Measurements from ENCODE around the gene GPR45.

The GPR45 gene

DNA sequence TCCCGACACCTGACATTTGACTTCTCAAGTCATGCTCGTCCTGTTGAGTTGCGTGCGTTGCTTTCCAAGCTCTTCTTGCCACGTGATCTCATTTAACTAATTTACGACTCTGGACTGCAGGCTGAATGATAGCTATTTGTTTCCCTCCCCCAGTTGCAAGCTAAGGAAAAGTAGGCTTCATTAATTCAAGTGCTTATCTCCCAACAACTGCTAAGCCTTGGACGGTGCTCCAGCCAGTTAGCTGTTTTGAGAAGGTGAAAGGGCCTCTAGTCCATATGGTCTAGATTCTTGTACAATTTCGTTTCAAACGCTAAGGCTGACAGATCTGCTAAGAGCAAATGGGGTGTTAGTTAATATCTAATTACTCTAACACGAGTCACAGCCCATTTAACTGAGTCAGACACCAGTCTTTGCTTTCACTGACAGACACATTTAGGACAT is 21.1 kb downstream of the GPR45 start:
- H3K27ac Mint-ChIP-seq, result peak overlapping the region; percentile 16 to 55 (median 53)
- peaks cover 22% of the 10 kb centered on the region for H3K4me1 Mint-ChIP-seq
- H3K36me3 Mint-ChIP-seq (ENCODE audit: low read depth), result peaks cover 35% of the 10 kb centered on the region
- no peak overlapping the region for H3K4me3 Mint-ChIP-seq
- H3K27me3 Mint-ChIP-seq (ENCODE audit: low read depth), result peaks cover 9% of the 10 kb centered on the region
- no peaks in the 10 kb centered on the region for H3K9me3 Mint-ChIP-seq
- TF ChIP-seq, protein P1, sequence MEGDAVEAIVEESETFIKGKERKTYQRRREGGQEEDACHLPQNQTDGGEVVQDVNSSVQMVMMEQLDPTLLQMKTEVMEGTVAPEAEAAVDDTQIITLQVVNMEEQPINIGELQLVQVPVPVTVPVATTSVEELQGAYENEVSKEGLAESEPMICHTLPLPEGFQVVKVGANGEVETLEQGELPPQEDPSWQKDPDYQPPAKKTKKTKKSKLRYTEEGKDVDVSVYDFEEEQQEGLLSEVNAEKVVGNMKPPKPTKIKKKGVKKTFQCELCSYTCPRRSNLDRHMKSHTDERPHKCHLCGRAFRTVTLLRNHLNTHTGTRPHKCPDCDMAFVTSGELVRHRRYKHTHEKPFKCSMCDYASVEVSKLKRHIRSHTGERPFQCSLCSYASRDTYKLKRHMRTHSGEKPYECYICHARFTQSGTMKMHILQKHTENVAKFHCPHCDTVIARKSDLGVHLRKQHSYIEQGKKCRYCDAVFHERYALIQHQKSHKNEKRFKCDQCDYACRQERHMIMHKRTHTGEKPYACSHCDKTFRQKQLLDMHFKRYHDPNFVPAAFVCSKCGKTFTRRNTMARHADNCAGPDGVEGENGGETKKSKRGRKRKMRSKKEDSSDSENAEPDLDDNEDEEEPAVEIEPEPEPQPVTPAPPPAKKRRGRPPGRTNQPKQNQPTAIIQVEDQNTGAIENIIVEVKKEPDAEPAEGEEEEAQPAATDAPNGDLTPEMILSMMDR (IDR thresholded peaks at IDR 0.05; ENCODE audit: unreplicated experiment in 3 of 3), result no peak

DNA sequence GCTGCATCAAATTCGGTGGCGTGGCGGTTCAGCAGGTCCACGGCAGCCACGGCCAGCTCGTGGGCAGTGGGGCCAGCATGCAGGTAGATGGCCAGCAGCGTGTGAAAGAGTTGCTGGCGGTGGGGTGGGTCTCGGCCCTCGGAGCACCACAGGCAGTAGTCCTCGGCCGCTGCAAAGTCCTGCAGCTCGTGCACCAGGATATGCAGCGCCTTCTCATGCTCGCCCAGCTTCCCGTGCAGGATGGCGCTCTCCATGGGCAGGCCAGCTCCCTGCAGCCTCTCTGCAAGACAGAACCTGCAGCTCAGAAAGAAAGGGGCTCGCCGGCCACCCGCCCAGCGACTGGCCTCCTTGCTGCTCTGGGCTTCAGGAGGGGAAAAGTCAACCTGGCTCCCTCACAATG is 27.9 kb downstream of the GPR45 start:
- Mint-ChIP-seq H3K27ac (no peak overlapping the region), H3K36me3 (ENCODE audit: low read depth) (peaks cover 51% of the 10 kb centered on the region), H3K9me3 (no peaks in the 10 kb centered on the region), H3K4me3 (no peak overlapping the region), H3K27me3 (ENCODE audit: low read depth) (no peaks in the 10 kb centered on the region), H3K4me1 (peaks cover 12% of the 10 kb centered on the region)
- TF ChIP-seq, protein P1 (IDR thresholded peaks at IDR 0.05; ENCODE audit: unreplicated experiment in 3 of 3), result no peak

DNA sequence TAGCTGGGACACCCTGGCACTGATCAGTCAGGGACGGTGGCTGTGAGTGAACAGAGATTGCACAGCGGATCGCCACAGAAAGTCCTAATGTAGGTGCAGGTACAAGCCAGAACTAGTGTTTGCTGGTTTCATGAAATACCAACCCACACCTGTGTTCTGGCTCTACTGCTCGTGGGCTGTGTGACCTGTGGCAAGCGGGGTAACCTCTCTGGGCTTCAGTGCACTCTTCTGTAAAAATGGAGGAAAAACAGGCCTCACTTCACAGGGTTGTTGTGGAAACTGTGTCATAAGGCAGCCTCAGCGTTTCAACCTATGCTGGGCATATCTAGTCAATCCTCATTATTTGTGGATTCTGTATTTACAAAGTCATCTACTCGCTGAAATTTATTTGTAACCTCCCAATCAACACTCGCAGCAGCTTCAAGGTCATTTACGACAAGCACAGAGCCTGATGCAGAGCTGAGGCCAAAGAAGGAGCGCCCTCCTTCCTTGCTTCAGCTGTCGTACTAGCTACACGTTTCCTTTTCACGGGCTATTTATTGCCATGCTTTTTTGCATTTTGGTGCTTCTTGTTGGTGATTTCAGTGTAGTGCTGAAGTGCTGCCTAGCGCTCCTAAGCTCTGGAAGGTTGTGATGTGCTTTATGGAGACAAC is 30.0 kb downstream of the GPR45 start:
- Mint-ChIP-seq H3K36me3 (ENCODE audit: low read depth) (peaks cover 42% of the 10 kb centered on the region), H3K4me3 (no peak overlapping the region), H3K4me1 (peaks cover 13% of the 10 kb centered on the region), H3K27me3 (ENCODE audit: low read depth) (no peaks in the 10 kb centered on the region), H3K27ac (no peak overlapping the region), H3K9me3 (no peaks in the 10 kb centered on the region)
- TF ChIP-seq, protein P1 (IDR thresholded peaks at IDR 0.05; ENCODE audit: unreplicated experiment in 3 of 3), result no peak

DNA sequence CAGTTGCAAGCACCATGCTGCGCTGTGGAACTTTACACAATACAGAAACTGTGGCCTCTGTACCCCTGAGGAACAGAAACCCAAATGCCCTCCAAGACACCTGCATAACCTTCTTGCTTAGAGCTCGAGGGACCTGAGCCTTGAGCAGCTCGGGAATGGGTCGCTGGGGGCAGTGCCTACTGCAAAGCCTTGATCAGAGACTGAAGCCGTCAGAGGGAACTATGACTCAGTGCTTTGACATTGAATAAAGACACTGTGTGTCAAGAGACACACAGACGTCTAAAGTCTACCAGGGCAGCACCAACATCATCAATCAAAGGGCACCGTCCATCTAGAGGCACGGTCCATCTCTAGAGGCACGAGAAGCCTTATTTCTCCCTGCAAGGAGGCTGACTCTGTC is 30.6 kb downstream of the GPR45 start:
- no peak overlapping the region for H3K4me3 Mint-ChIP-seq
- no peak overlapping the region for H3K27ac Mint-ChIP-seq
- TF ChIP-seq, protein P1 (IDR thresholded peaks at IDR 0.05; ENCODE audit: unreplicated experiment in 3 of 3), result no peak
- no peaks in the 10 kb centered on the region for H3K27me3 Mint-ChIP-seq (ENCODE audit: low read depth)
- H3K9me3 Mint-ChIP-seq, result no peaks in the 10 kb centered on the region
- H3K4me1 Mint-ChIP-seq, result peaks cover 13% of the 10 kb centered on the region
- peaks cover 45% of the 10 kb centered on the region for H3K36me3 Mint-ChIP-seq (ENCODE audit: low read depth)

DNA sequence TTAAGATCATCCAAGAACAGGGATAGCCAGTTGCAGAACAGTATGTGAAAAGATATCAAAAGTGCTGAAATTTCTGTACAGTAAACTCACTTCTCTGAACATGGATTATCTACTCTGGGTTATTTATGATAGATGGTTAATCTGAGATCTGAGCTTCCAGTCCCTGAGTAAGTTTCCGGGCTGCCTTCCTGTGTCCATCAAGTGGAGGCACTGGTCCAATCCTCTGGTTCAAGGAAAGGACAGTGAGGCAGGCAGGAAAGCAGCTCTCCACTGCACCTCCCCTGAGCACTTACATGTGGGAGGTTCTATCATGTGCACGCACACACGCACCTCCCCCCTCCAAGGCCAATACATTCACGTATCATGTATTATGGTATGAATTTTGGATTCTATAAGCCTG is 32.5 kb downstream of the GPR45 start:
- TF ChIP-seq, protein P1 (IDR thresholded peaks at IDR 0.05; ENCODE audit: unreplicated experiment in 3 of 3), result no peak
- Mint-ChIP-seq H3K4me3 (no peak overlapping the region), H3K27ac (peak overlapping the region in 2 of 3 experiments; percentile 59 to 86), H3K36me3 (ENCODE audit: low read depth) (peaks cover 35% of the 10 kb centered on the region), H3K9me3 (no peaks in the 10 kb centered on the region), H3K4me1 (peaks cover 13% of the 10 kb centered on the region), H3K27me3 (ENCODE audit: low read depth) (no peaks in the 10 kb centered on the region)

DNA sequence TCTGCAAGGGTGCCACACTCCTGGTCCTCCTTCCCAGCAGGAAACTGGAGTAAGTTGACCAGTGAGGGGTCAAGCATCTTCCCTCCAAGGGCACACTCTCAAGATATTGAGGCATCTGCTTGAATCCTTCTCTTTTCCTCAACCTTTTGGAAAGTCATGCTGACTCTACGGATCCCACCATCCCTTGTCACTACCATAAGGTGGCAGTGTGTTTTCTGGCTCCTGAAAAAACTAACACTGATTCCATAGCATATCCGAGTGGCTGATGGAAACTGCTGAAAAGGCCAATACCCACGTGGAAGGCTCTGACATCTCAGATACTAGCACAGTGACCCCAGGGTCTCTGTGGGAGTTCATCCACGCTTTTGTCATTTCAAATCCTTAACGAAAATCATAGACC is 37.1 kb downstream of the GPR45 start:
- TF ChIP-seq, protein P1 (IDR thresholded peaks at IDR 0.05; ENCODE audit: unreplicated experiment in 3 of 3), result no peak
- H3K27ac Mint-ChIP-seq, result no peak overlapping the region
- H3K9me3 Mint-ChIP-seq, result no peaks in the 10 kb centered on the region
- peaks cover 39% of the 10 kb centered on the region for H3K36me3 Mint-ChIP-seq (ENCODE audit: low read depth)
- no peaks in the 10 kb centered on the region for H3K27me3 Mint-ChIP-seq (ENCODE audit: low read depth)
- no peak overlapping the region for H3K4me3 Mint-ChIP-seq
- peaks cover 7% of the 10 kb centered on the region for H3K4me1 Mint-ChIP-seq

Measured in nephron (organoid).